SK-N-MC (cell line): ENCODE data around the gene WDR46.

Source experiments
- EZH2 ChIP-seq: fragments of 200-600 bp; sonication (generic); IDR thresholded peaks from one replicate; pipeline ENCODE4 v1.6.1; 2017; ENCODE audit warnings: antibody characterized with exemption
- FOXP2 ChIP-seq: optimal IDR thresholded peaks from 2 replicates; pipeline ENCODE3; 2011; ENCODE audit warnings: mild to moderate bottlenecking, moderate library complexity; ENCODE audit not compliant: insufficient read depth; ENCODE audit errors: extremely low read length, control extremely low read depth
- POLR2AphosphoS5 ChIP-seq: IDR thresholded peaks from 2 replicates; pipeline ENCODE4 v1.6.1; 2012; ENCODE audit warnings: mild to moderate bottlenecking, low read depth, low read length, borderline replicate concordance

DNA sequence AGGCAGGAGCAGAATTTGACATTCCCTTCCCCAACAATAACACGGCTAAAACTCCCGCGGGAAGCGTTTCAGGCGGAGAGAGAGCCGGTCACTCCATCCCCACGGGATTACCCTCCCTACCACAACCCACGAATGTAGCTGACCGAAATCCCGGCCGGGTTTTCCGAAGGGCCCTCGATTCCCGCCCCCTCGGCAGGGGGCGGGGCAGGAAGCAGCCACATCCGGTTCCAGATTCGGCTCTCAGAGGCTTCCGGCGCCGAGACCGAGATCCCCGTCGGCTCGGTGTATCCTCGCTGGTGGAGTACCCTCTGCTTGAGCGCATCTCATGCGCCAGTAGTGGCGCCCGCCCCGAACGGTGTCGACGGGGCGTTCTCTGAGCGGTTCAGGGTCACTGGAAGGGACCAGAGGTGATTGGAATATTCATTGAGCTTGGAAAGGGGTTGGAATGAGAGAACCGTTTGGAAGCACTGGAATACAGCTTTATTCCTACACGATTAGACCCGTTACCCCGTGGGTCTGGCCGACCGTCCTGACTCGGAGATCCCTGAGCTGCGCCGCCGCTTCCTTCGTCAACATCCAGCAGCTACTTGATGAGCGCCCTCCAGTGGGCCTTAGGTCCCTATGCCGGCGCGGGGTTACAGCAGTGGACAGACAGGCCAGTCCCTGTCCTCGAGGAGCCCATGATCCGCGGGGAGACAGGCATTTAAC is 10.4 kb upstream of the WDR46 start:
- peak; percentile 98 for TF ChIP-seq POLR2AphosphoS5
- TF ChIP-seq EZH2: no peak
- no peak for TF ChIP-seq FOXP2
